ENCODE results near the gene PSG1. TPM values are rescaled to one million over a fixed set of nuclear protein-coding genes. Genes with fewer than 3 reads are reported as not detected.
"Not testable (repeated sequence)": the region's sequence is repeated elsewhere in the genome, so short reads cannot be mapped to it uniquely, and the experiment has no call there.

PSG1 gene
- not detected for total RNA-seq

- no peak for ATAC-seq
- Mint-ChIP-seq H3K36me3 (ENCODE audit: low read depth) (no peaks in the 10 kb centered on the region), H3K27ac (no peak within 1 kb of the TSS), H3K4me3 (no peak within 1 kb of the TSS), H3K4me1 (ENCODE audit: low read depth) (no peaks in the 10 kb centered on the region), H3K27me3 (ENCODE audit: low read depth) (no peaks in the 10 kb centered on the region), H3K9me3 (ENCODE audit: insufficient read depth) (no peaks in the 10 kb centered on the region)
- ChIA-PET CTCF (no interaction called here), POLR2A (no interaction called here)
- no peak for DNase-seq
Measured at GRCh38 chr19:42879613-42880012, at the start of gene PSG1. TSS of gene PSG1 (minus strand) at chr19:42879713. CDS start at chr19:42879581, 132 bp downstream.

- no peak for DNase-seq
- Mint-ChIP-seq H3K4me1 (ENCODE audit: low read depth) (no peaks in the 10 kb centered on the region), H3K9me3 (ENCODE audit: insufficient read depth) (no peaks in the 10 kb centered on the region), H3K4me3 (no peak overlapping the region), H3K27me3 (ENCODE audit: low read depth) (no peaks in the 10 kb centered on the region), H3K36me3 (ENCODE audit: low read depth) (no peaks in the 10 kb centered on the region), H3K27ac (no peak overlapping the region)
- ChIA-PET POLR2A (no interaction called here), CTCF (no interaction called here)
- ATAC-seq: no peak
Measured at GRCh38 chr19:42928896-42929295, 49.4 kb upstream of the PSG1 start.

- ChIA-PET CTCF (no interaction called here), POLR2A (no interaction called here)
- no peak for ATAC-seq
- no peak for DNase-seq
- no peaks in the 10 kb centered on the region for H3K27me3 Mint-ChIP-seq (ENCODE audit: low read depth)
- H3K4me1 Mint-ChIP-seq (ENCODE audit: low read depth): no peaks in the 10 kb centered on the region
- no peak overlapping the region for H3K4me3 Mint-ChIP-seq
- no peaks in the 10 kb centered on the region for H3K36me3 Mint-ChIP-seq (ENCODE audit: low read depth)
- H3K9me3 Mint-ChIP-seq (ENCODE audit: insufficient read depth): no peaks in the 10 kb centered on the region
- H3K27ac Mint-ChIP-seq: no peak overlapping the region
Measured at GRCh38 chr19:42926781-42927180, 47.3 kb upstream of the PSG1 start.

GRCh38 chr19:42923106-42923505 is 43.6 kb upstream of the PSG1 start:
- CTCF ChIA-PET; H3K4me1 Mint-ChIP-seq (ENCODE audit: low read depth); POLR2A ChIA-PET: not testable (repeated sequence)

GRCh38 chr19:42920971-42921370 is 41.5 kb upstream of the PSG1 start:
- H3K4me3 Mint-ChIP-seq; DNase-seq; H3K36me3 Mint-ChIP-seq (ENCODE audit: low read depth); ATAC-seq; H3K27me3 Mint-ChIP-seq (ENCODE audit: low read depth); H3K9me3 Mint-ChIP-seq (ENCODE audit: insufficient read depth); H3K27ac Mint-ChIP-seq; H3K4me1 Mint-ChIP-seq (ENCODE audit: low read depth); CTCF ChIA-PET; POLR2A ChIA-PET: not testable (repeated sequence)

More at GRCh38 chr19:42923106-42923505, 43.6 kb upstream of the PSG1 start:
- H3K36me3 Mint-ChIP-seq (ENCODE audit: low read depth); H3K27ac Mint-ChIP-seq; H3K9me3 Mint-ChIP-seq (ENCODE audit: insufficient read depth); H3K27me3 Mint-ChIP-seq (ENCODE audit: low read depth); ATAC-seq; H3K4me3 Mint-ChIP-seq: not testable (repeated sequence)
- peak; percentile 40 for DNase-seq

- H3K27me3 Mint-ChIP-seq (ENCODE audit: low read depth): no peaks in the 10 kb centered on the region
- no peak overlapping the region for H3K4me3 Mint-ChIP-seq
- H3K4me1 Mint-ChIP-seq (ENCODE audit: low read depth): no peaks in the 10 kb centered on the region
- ATAC-seq (no peak), DNase-seq (no peak)
- H3K27ac Mint-ChIP-seq: no peak overlapping the region
- H3K9me3 Mint-ChIP-seq (ENCODE audit: insufficient read depth): no peaks in the 10 kb centered on the region
- POLR2A ChIA-PET: no interaction called here
- CTCF ChIA-PET: no interaction called here
- H3K36me3 Mint-ChIP-seq (ENCODE audit: low read depth): no peaks in the 10 kb centered on the region
Measured at GRCh38 chr19:42919757-42920079, 40.2 kb upstream of the PSG1 start.

- H3K27ac Mint-ChIP-seq; H3K36me3 Mint-ChIP-seq (ENCODE audit: low read depth); H3K4me1 Mint-ChIP-seq (ENCODE audit: low read depth); POLR2A ChIA-PET; H3K9me3 Mint-ChIP-seq (ENCODE audit: insufficient read depth); H3K4me3 Mint-ChIP-seq; DNase-seq; ATAC-seq; H3K27me3 Mint-ChIP-seq (ENCODE audit: low read depth); CTCF ChIA-PET: not testable (repeated sequence)
Measured at GRCh38 chr19:42919070-42919756, 39.7 kb upstream of the PSG1 start.

GRCh38 chr19:42918377-42919069 is 39.0 kb upstream of the PSG1 start:
- ATAC-seq; H3K36me3 Mint-ChIP-seq (ENCODE audit: low read depth); POLR2A ChIA-PET; H3K27ac Mint-ChIP-seq; H3K4me1 Mint-ChIP-seq (ENCODE audit: low read depth); H3K9me3 Mint-ChIP-seq (ENCODE audit: insufficient read depth); CTCF ChIA-PET; H3K4me3 Mint-ChIP-seq; DNase-seq; H3K27me3 Mint-ChIP-seq (ENCODE audit: low read depth): not testable (repeated sequence)

GRCh38 chr19:42917634-42918033 is 38.1 kb upstream of the PSG1 start, which contains the start of gene PSG6:
TSS of gene PSG6 (minus strand) at chr19:42917894. CDS start at chr19:42917792, 102 bp downstream.
- ATAC-seq; H3K27ac Mint-ChIP-seq; H3K36me3 Mint-ChIP-seq (ENCODE audit: low read depth); H3K9me3 Mint-ChIP-seq (ENCODE audit: insufficient read depth); CTCF ChIA-PET; H3K4me3 Mint-ChIP-seq; H3K27me3 Mint-ChIP-seq (ENCODE audit: low read depth); H3K4me1 Mint-ChIP-seq (ENCODE audit: low read depth); POLR2A ChIA-PET; DNase-seq: not testable (repeated sequence)

GRCh38 chr19:42916931-42917330 is 37.4 kb upstream of the PSG1 start:
- ATAC-seq; H3K27ac Mint-ChIP-seq; H3K27me3 Mint-ChIP-seq (ENCODE audit: low read depth); H3K9me3 Mint-ChIP-seq (ENCODE audit: insufficient read depth); H3K36me3 Mint-ChIP-seq (ENCODE audit: low read depth); H3K4me3 Mint-ChIP-seq; DNase-seq; POLR2A ChIA-PET; H3K4me1 Mint-ChIP-seq (ENCODE audit: low read depth); CTCF ChIA-PET: not testable (repeated sequence)

GRCh38 chr19:42913516-42913915 is 34.0 kb upstream of the PSG1 start:
- POLR2A ChIA-PET; CTCF ChIA-PET; DNase-seq; H3K27ac Mint-ChIP-seq; ATAC-seq; H3K36me3 Mint-ChIP-seq (ENCODE audit: low read depth); H3K4me1 Mint-ChIP-seq (ENCODE audit: low read depth); H3K9me3 Mint-ChIP-seq (ENCODE audit: insufficient read depth); H3K4me3 Mint-ChIP-seq; H3K27me3 Mint-ChIP-seq (ENCODE audit: low read depth): not testable (repeated sequence)

- H3K4me3 Mint-ChIP-seq; H3K36me3 Mint-ChIP-seq (ENCODE audit: low read depth); POLR2A ChIA-PET; H3K9me3 Mint-ChIP-seq (ENCODE audit: insufficient read depth); H3K27ac Mint-ChIP-seq; DNase-seq; CTCF ChIA-PET; H3K27me3 Mint-ChIP-seq (ENCODE audit: low read depth); ATAC-seq; H3K4me1 Mint-ChIP-seq (ENCODE audit: low read depth): not testable (repeated sequence)
Measured at GRCh38 chr19:42912941-42913340, 33.4 kb upstream of the PSG1 start.

GRCh38 chr19:42911731-42912130 is 32.2 kb upstream of the PSG1 start:
- ATAC-seq; DNase-seq; H3K27ac Mint-ChIP-seq; H3K9me3 Mint-ChIP-seq (ENCODE audit: insufficient read depth); H3K4me3 Mint-ChIP-seq; H3K27me3 Mint-ChIP-seq (ENCODE audit: low read depth); H3K4me1 Mint-ChIP-seq (ENCODE audit: low read depth); POLR2A ChIA-PET; CTCF ChIA-PET; H3K36me3 Mint-ChIP-seq (ENCODE audit: low read depth): not testable (repeated sequence)
